Measurements from ENCODE around the gene MDK.

MDK gene

DNA sequence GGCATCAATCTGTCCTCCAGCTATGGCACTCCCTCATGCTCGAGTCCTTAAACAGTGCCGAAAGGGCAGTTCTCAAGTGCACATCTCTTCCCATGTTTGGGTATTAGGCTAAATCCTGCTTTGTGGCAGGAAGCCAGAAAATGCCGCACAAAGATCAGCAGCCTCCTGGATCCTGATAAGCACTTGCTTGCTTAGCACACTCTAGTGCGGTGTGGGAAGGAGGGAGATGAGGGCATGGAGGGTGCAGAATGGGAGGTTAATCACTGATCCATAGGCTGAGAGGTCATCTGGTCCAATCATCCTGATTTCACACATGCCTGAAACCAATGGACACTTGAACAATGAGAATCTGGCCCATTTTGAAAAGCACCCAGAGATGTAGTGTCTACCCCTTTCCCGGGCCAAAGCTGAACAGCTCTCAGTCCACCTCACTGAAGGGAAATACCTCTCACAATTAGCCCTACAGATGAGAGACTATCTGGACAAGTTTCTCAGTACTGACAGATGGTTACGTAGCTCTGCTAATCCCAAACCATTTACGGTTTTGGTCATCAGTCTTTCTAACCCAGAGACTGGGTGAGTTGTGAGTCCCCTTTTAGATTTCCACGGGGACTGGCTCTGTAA, 39.9 kb downstream of the MDK start:
- Histone ChIP-seq H3K9me3 (ENCODE audit: low read length) (no peaks in the 10 kb centered on the region), H3K79me2 (ENCODE audit: insufficient read depth, low read length) (no peaks in the 10 kb centered on the region), H3F3A (ENCODE audit: insufficient read depth, low read length) (no peaks in the 10 kb centered on the region), H3K27ac (ENCODE audit: low read depth, low read length, poor library complexity, severe bottlenecking) (no peak overlapping the region), H3K9me2 (ENCODE audit: low read depth, low read length) (no peaks in the 10 kb centered on the region), H3K36me3 (ENCODE audit: insufficient read depth, low read length) (peaks cover 27% of the 10 kb centered on the region; the same call in 1 of the 2 replicates), H3K4me3 (ENCODE audit: low read depth, low read length, poor library complexity, severe bottlenecking) (no peak overlapping the region), H3K4me2 (ENCODE audit: low read length) (no peak overlapping the region), H3K9ac (ENCODE audit: low read length) (no peak overlapping the region), H3K27me3 (ENCODE audit: insufficient read depth, low read length) (no peaks in the 10 kb centered on the region), H2AFZ (ENCODE audit: low read length) (no peak overlapping the region), H4K20me1 (ENCODE audit: insufficient read depth, low read length) (no peaks in the 10 kb centered on the region), H3K4me1 (ENCODE audit: insufficient read depth, low read length, severe bottlenecking) (no peaks in the 10 kb centered on the region)
- TF ChIP-seq, protein P1, sequence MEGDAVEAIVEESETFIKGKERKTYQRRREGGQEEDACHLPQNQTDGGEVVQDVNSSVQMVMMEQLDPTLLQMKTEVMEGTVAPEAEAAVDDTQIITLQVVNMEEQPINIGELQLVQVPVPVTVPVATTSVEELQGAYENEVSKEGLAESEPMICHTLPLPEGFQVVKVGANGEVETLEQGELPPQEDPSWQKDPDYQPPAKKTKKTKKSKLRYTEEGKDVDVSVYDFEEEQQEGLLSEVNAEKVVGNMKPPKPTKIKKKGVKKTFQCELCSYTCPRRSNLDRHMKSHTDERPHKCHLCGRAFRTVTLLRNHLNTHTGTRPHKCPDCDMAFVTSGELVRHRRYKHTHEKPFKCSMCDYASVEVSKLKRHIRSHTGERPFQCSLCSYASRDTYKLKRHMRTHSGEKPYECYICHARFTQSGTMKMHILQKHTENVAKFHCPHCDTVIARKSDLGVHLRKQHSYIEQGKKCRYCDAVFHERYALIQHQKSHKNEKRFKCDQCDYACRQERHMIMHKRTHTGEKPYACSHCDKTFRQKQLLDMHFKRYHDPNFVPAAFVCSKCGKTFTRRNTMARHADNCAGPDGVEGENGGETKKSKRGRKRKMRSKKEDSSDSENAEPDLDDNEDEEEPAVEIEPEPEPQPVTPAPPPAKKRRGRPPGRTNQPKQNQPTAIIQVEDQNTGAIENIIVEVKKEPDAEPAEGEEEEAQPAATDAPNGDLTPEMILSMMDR (IDR thresholded peaks at IDR 0.05; ENCODE audit: low read length) = no peak
- no peak for TF ChIP-seq EZH2 (IDR thresholded peaks at IDR 0.05; ENCODE audit: borderline replicate concordance, low read length)

- H3K36me3 ChIP-seq (ENCODE audit: insufficient read depth, low read length) = peaks cover 22% of the 10 kb centered on the region; the same call in 1 of the 2 replicates
- H3K27ac ChIP-seq (ENCODE audit: low read depth, low read length, poor library complexity, severe bottlenecking) = no peak overlapping the region
- TF ChIP-seq EZH2 (IDR thresholded peaks at IDR 0.05; ENCODE audit: borderline replicate concordance, low read length) = no peak
- TF ChIP-seq, protein P1 (IDR thresholded peaks at IDR 0.05; ENCODE audit: low read length) = no peak
- H3K27me3 ChIP-seq (ENCODE audit: insufficient read depth, low read length) = no peaks in the 10 kb centered on the region
- no peak overlapping the region for H2AFZ ChIP-seq (ENCODE audit: low read length)
- no peaks in the 10 kb centered on the region for H3K9me3 ChIP-seq (ENCODE audit: low read length)
- H3K4me2 ChIP-seq (ENCODE audit: low read length) = no peak overlapping the region
- H3K9me2 ChIP-seq (ENCODE audit: low read depth, low read length) = no peaks in the 10 kb centered on the region
- H3F3A ChIP-seq (ENCODE audit: insufficient read depth, low read length) = no peaks in the 10 kb centered on the region
- H3K4me1 ChIP-seq (ENCODE audit: insufficient read depth, low read length, severe bottlenecking) = no peaks in the 10 kb centered on the region
- no peak overlapping the region for H3K9ac ChIP-seq (ENCODE audit: low read length)
- no peak overlapping the region for H3K4me3 ChIP-seq (ENCODE audit: low read depth, low read length, poor library complexity, severe bottlenecking)
- no peaks in the 10 kb centered on the region for H4K20me1 ChIP-seq (ENCODE audit: insufficient read depth, low read length)
- H3K79me2 ChIP-seq (ENCODE audit: insufficient read depth, low read length) = no peaks in the 10 kb centered on the region
Measured at GRCh38 chr11:46422588-46422987, 41.1 kb downstream of the MDK start.

DNA sequence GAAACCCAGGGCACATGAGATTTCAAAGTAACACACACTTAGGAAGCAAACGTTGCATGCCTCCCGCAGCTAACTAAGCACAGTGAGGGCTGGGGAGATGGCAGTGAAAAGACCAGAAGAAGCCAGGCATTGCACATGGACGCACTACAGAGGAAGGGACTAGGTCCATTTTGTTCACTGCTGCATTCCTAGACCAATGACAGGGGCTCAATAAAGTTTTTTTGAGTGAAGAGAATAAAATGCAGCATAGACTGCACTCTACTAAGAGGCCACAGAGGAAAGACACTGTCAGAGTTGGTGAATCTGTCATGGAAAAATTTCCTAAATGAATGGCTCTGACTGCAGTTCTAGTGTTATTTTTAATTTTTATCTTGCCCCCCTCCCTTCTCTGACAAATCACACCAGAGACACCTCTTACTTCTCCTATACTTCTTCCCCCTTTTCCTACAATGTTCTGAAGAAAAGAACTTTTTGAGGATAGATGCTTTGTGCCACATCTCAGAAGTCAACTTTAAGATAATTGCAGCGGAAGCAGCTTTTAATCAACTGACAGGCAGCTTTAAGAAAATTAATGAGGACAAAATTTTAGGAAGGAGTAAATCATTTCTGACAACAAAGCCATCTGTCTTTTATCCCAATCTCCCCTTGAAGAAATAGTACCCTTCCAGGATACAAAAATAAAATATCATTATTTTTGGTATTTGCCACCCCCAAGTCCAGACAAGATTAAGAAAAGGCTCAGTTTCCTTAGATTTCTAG, 44.9 kb downstream of the MDK start:
- H3K9ac ChIP-seq (ENCODE audit: low read length) = no peak overlapping the region
- no peaks in the 10 kb centered on the region for H3K79me2 ChIP-seq (ENCODE audit: insufficient read depth, low read length)
- H3K4me3 ChIP-seq (ENCODE audit: low read depth, low read length, poor library complexity, severe bottlenecking) = no peak overlapping the region
- H3F3A ChIP-seq (ENCODE audit: insufficient read depth, low read length) = no peaks in the 10 kb centered on the region
- H3K9me2 ChIP-seq (ENCODE audit: low read depth, low read length) = no peaks in the 10 kb centered on the region
- H3K4me1 ChIP-seq (ENCODE audit: insufficient read depth, low read length, severe bottlenecking) = no peaks in the 10 kb centered on the region
- H3K36me3 ChIP-seq (ENCODE audit: insufficient read depth, low read length) = peaks cover 18% of the 10 kb centered on the region; the same call in 1 of the 2 replicates
- no peak overlapping the region for H3K27ac ChIP-seq (ENCODE audit: low read depth, low read length, poor library complexity, severe bottlenecking)
- H3K27me3 ChIP-seq (ENCODE audit: insufficient read depth, low read length) = no peaks in the 10 kb centered on the region
- no peak overlapping the region for H3K4me2 ChIP-seq (ENCODE audit: low read length)
- H2AFZ ChIP-seq (ENCODE audit: low read length) = no peak overlapping the region
- TF ChIP-seq, protein P1 (IDR thresholded peaks at IDR 0.05; ENCODE audit: low read length) = no peak
- TF ChIP-seq EZH2 (IDR thresholded peaks at IDR 0.05; ENCODE audit: borderline replicate concordance, low read length) = no peak
- H3K9me3 ChIP-seq (ENCODE audit: low read length) = no peaks in the 10 kb centered on the region
- no peaks in the 10 kb centered on the region for H4K20me1 ChIP-seq (ENCODE audit: insufficient read depth, low read length)
